PC-3 (cell line): Measurements from ENCODE around the gene INAFM2.

Experiments used
- CTCF ChIP-seq: fragments of 300-600 bp; sonication (generic); conservative IDR thresholded peaks from 2 replicates; pipeline ENCODE4 v1.5.1; 2017; ENCODE audit warnings: antibody characterized with exemption, low read depth, mild to moderate bottlenecking, low read length
- EZH2 ChIP-seq: fragments of 300-600 bp; sonication (generic); IDR thresholded peaks from one replicate; pipeline ENCODE4 v1.6.1; 2017; ENCODE audit warnings: antibody characterized with exemption, mild to moderate bottlenecking, low read length; ENCODE audit not compliant: unreplicated experiment

- peak; percentile 44 for TF ChIP-seq CTCF
- TF ChIP-seq EZH2: no peak
These were observed 16.1 kb downstream of the INAFM2 start for GRCh38 chr15:40339621-40339945.
